DOHH2 (cell line): Measurements from ENCODE around the gene NANS.
A peak's percentile ranks its signal among the peaks of the same experiment; 100 is the strongest.

Experiments
- H3F3A ChIP-seq: fragments of 200-600 bp; sonication (generic), shearing (Covaris generic); 2 replicates; pipeline ENCODE4 v1.6.0; 2016; ENCODE audit warnings: antibody characterized with exemption, mild to moderate bottlenecking; ENCODE audit not compliant: control insufficient read depth, insufficient read depth
- H3K27ac ChIP-seq: fragments of 200-600 bp; sonication (generic); 2 replicates; pipeline ENCODE4 v1.5.1; 2014; ENCODE audit warnings: low read depth, mild to moderate bottlenecking, low read length, moderate library complexity
- H3K27me3 ChIP-seq: fragments of 200-600 bp; sonication (generic); 2 replicates; pipeline ENCODE4 v1.6.1; 2014; ENCODE audit warnings: mild to moderate bottlenecking, low read length, mixed read lengths; ENCODE audit not compliant: control insufficient read depth
- H3K36me3 ChIP-seq: fragments of 200-600 bp; sonication (generic); 2 replicates; pipeline ENCODE4 v1.6.1; 2014; ENCODE audit warnings: mild to moderate bottlenecking, low read length, moderate library complexity, mixed read lengths; ENCODE audit not compliant: control insufficient read depth
- H3K4me1 ChIP-seq: fragments of 200-600 bp; sonication (generic); 2 replicates; pipeline ENCODE4 v1.6.1; 2014; ENCODE audit warnings: mild to moderate bottlenecking, low read length, mixed read lengths; ENCODE audit not compliant: control insufficient read depth
- H3K4me2 ChIP-seq: fragments of 200-600 bp; sonication (generic); 2 replicates; pipeline ENCODE4 v1.6.0; 2014; ENCODE audit warnings: mild to moderate bottlenecking, low read length, moderate library complexity
- H3K4me3 ChIP-seq: fragments of 200-600 bp; sonication (generic); 2 replicates; pipeline ENCODE4 v1.5.1; 2014; ENCODE audit warnings: mild to moderate bottlenecking, low read length, mixed read lengths
- H3K79me2 ChIP-seq: fragments of 200-600 bp; sonication (generic); 2 replicates; pipeline ENCODE4 v1.6.1; 2014; ENCODE audit warnings: mild to moderate bottlenecking, low read length, mixed read lengths; ENCODE audit not compliant: control insufficient read depth
- H3K9me2 ChIP-seq: fragments of 200-600 bp; sonication (generic); replicated peaks from 2 replicates; pipeline ENCODE4 v1.6.1; 2014; ENCODE audit warnings: mild to moderate bottlenecking, low read length, mixed read lengths; ENCODE audit not compliant: control insufficient read depth
- H3K9me3 ChIP-seq: fragments of 200-600 bp; sonication (generic); 2 replicates; pipeline ENCODE4 v1.6.1; 2014; ENCODE audit warnings: antibody characterized with exemption, low read length, mixed read lengths; ENCODE audit not compliant: control insufficient read depth, insufficient read depth
- H4K20me1 ChIP-seq: fragments of 200-600 bp; sonication (generic); 2 replicates; pipeline ENCODE4 v1.6.0; 2014; ENCODE audit warnings: low read depth, mild to moderate bottlenecking, antibody characterized with exemption, low read length, moderate library complexity; ENCODE audit not compliant: control insufficient read depth, insufficient read depth
- EZH2phosphoT487 ChIP-seq: fragments of 200-600 bp; sonication (generic); IDR thresholded peaks from 2 replicates; pipeline ENCODE4 v1.6.1; 2017; ENCODE audit warnings: borderline replicate concordance, mild to moderate bottlenecking, antibody characterized with exemption, low read length, moderate library complexity, mixed read lengths
- TF ChIP-seq, protein P1 (sequence below): fragments of 200-600 bp; sonication (generic); IDR thresholded peaks from one replicate; pipeline ENCODE4 v1.5.1; 2014; ENCODE audit warnings: antibody characterized with exemption, mild to moderate bottlenecking, low read depth, low read length; ENCODE audit not compliant: poor library complexity, severe bottlenecking

The NANS gene

GRCh38 chr9:98047002-98047401, 9.5 kb upstream of the NANS start:
- Histone ChIP-seq H3K4me1 (peaks cover 69% of the 10 kb centered on the region), H3K36me3 (peaks cover 63% of the 10 kb centered on the region), H3K9me2 (no peaks in the 10 kb centered on the region), H3K27ac (peak overlapping the region; percentile 97), H4K20me1 (no peaks in the 10 kb centered on the region), H3K27me3 (no peaks in the 10 kb centered on the region), H3K4me3 (peak overlapping the region; percentile 83), H3K79me2 (peaks cover 72% of the 10 kb centered on the region), H3K9me3 (peaks cover 4% of the 10 kb centered on the region; the same call in 1 of the 2 replicates), H3K4me2 (peak overlapping the region; percentile 87), H3F3A (peaks cover 55% of the 10 kb centered on the region)
- TF ChIP-seq EZH2phosphoT487: no peak
- TF ChIP-seq, protein P1, sequence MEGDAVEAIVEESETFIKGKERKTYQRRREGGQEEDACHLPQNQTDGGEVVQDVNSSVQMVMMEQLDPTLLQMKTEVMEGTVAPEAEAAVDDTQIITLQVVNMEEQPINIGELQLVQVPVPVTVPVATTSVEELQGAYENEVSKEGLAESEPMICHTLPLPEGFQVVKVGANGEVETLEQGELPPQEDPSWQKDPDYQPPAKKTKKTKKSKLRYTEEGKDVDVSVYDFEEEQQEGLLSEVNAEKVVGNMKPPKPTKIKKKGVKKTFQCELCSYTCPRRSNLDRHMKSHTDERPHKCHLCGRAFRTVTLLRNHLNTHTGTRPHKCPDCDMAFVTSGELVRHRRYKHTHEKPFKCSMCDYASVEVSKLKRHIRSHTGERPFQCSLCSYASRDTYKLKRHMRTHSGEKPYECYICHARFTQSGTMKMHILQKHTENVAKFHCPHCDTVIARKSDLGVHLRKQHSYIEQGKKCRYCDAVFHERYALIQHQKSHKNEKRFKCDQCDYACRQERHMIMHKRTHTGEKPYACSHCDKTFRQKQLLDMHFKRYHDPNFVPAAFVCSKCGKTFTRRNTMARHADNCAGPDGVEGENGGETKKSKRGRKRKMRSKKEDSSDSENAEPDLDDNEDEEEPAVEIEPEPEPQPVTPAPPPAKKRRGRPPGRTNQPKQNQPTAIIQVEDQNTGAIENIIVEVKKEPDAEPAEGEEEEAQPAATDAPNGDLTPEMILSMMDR: no peak

- no peak for TF ChIP-seq EZH2phosphoT487
- TF ChIP-seq, protein P1: no peak
- H3K36me3 ChIP-seq: peaks cover 85% of the 10 kb centered on the region
Observed at GRCh38 chr9:98049288-98050072, 7.1 kb upstream of the NANS start.

DNA sequence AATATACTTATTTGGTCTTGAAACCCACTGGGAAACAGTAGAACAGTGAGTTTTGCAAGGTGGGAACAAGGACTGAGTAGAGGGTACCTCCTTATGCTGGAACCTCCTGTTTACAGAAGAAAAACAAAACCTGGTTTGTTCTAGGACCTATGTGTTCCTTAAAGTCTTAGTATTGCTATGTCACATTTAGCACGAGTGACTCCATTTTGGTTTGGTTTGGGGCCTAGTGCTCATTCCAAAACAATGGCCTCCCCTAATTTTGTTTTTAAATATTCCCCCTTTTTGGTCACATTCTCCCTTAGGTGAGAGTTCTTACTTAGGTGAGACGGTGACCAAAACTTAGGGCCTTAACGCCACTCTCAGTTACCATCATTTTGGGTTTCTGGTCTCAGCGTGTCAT, 6.2 kb upstream of the NANS start:
- Histone ChIP-seq H3K27me3 (no peaks in the 10 kb centered on the region), H3K79me2 (peaks cover 94% of the 10 kb centered on the region), H3K36me3 (peaks cover 86% of the 10 kb centered on the region), H3K9me3 (no peaks in the 10 kb centered on the region), H3K4me1 (peaks cover 50% of the 10 kb centered on the region), H3F3A (peaks cover 62% of the 10 kb centered on the region), H3K9me2 (no peaks in the 10 kb centered on the region), H3K27ac (no peak overlapping the region), H4K20me1 (no peaks in the 10 kb centered on the region), H3K4me2 (peak overlapping the region; percentile 40), H3K4me3 (peak overlapping the region; percentile 30; the same call in 1 of the 2 replicates)
- TF ChIP-seq, protein P1: no peak
- no peak for TF ChIP-seq EZH2phosphoT487

More at GRCh38 chr9:98049288-98050072, 7.1 kb upstream of the NANS start:
- Histone ChIP-seq H3K9me2 (no peaks in the 10 kb centered on the region), H3K4me1 (peaks cover 51% of the 10 kb centered on the region), H4K20me1 (no peaks in the 10 kb centered on the region), H3K27me3 (no peaks in the 10 kb centered on the region), H3F3A (peaks cover 60% of the 10 kb centered on the region), H3K27ac (peak overlapping the region; percentile 8; the same call in 1 of the 2 replicates), H3K79me2 (peaks cover 92% of the 10 kb centered on the region), H3K4me2 (peak overlapping the region; percentile 40), H3K9me3 (no peaks in the 10 kb centered on the region), H3K4me3 (peak overlapping the region; percentile 30)
